NCI-H1417 (cell line): ENCODE data around the gene MTRR.

Experiments
- DNase-seq, 3 experiments: peaks; one replicate each; lab custom pipeline; 2025; lab: John Stamatoyannopoulos, UW

Gene MTRR

GRCh38 chr5:7868773-7869473 is at the start of gene MTRR, which contains the start of gene FASTKD3:
MTRR (plus strand) TSS chr5:7869148; CDS start chr5:7870795, 1,647 bp downstream.
FASTKD3 (minus strand) TSS chr5:7869031; CDS start chr5:7868083, 948 bp downstream.
- peak; percentile 95 to 98 (median 97) for DNase-seq

- peak in 1 of 3 experiments; percentile 36 for DNase-seq
These were observed 46.5 kb upstream of the MTRR start for GRCh38 chr5:7822449-7822848.

- DNase-seq, result peak in 2 of 3 experiments; percentile 28 to 81
These were observed 45.4 kb upstream of the MTRR start for GRCh38 chr5:7823594-7823993.

- DNase-seq, result no peak
These were observed 44.0 kb upstream of the MTRR start for GRCh38 chr5:7824995-7825394.

- DNase-seq, result no peak
These were observed 43.3 kb upstream of the MTRR start for GRCh38 chr5:7825630-7826029.

GRCh38 chr5:7827610-7828009 is 41.3 kb upstream of the MTRR start:
- DNase-seq, result no peak

GRCh38 chr5:7828269-7828668 is 40.7 kb upstream of the MTRR start:
- DNase-seq, result peak in 1 of 3 experiments; percentile 16

GRCh38 chr5:7834982-7835381 is 34.0 kb upstream of the MTRR start:
- DNase-seq, result no peak

- no peak for DNase-seq
These were observed 31.5 kb upstream of the MTRR start for GRCh38 chr5:7837403-7837802.

- DNase-seq, result no peak
These were observed 26.4 kb upstream of the MTRR start for GRCh38 chr5:7842531-7842930.

GRCh38 chr5:7844901-7845300 is 24.0 kb upstream of the MTRR start:
- no peak for DNase-seq

- DNase-seq, result peak in 1 of 3 experiments; percentile 12
These were observed 23.4 kb upstream of the MTRR start for GRCh38 chr5:7845557-7845956.

GRCh38 chr5:7846327-7846726 is 22.6 kb upstream of the MTRR start:
- DNase-seq, result no peak

- no peak for DNase-seq
These were observed 20.7 kb upstream of the MTRR start for GRCh38 chr5:7848296-7848695.

GRCh38 chr5:7849681-7850394 is 19.1 kb upstream of the MTRR start:
- DNase-seq, result peak in 2 of 3 experiments; percentile 83

GRCh38 chr5:7850395-7851239 is 18.3 kb upstream of the MTRR start, which contains the start of gene CFAP90:
CFAP90 (minus strand) TSS chr5:7851133; CDS start chr5:7851021, 112 bp downstream.
- DNase-seq, result peak; percentile 51 to 91 (median 90)

GRCh38 chr5:7851240-7851592 is 17.7 kb upstream of the MTRR start:
- no peak for DNase-seq

GRCh38 chr5:7851617-7852289 is 17.2 kb upstream of the MTRR start:
- no peak for DNase-seq

GRCh38 chr5:7852542-7852941 is 16.4 kb upstream of the MTRR start:
- DNase-seq, result no peak

GRCh38 chr5:7852988-7853387 is 16.0 kb upstream of the MTRR start:
- no peak for DNase-seq

GRCh38 chr5:7855611-7856010 is 13.3 kb upstream of the MTRR start:
- no peak for DNase-seq

GRCh38 chr5:7856855-7857254 is 12.1 kb upstream of the MTRR start:
- DNase-seq, result peak; percentile 59 to 83 (median 61)
